ENCODE results near the gene DOCK11.
A peak's percentile ranks its signal among the peaks of the same experiment; 100 is the strongest.

- TF ChIP-seq EZH2 (IDR thresholded peaks at IDR 0.05; ENCODE audit: borderline replicate concordance, low read length) (no peak), CTCF (IDR thresholded peaks at IDR 0.05; ENCODE audit: low read length) (peak; percentile 48)
Measured at GRCh38 chrX:118627084-118627758, 131.6 kb downstream of the DOCK11 start.
